Heart left ventricle (tissue), 16 donors: ENCODE data around the gene ACSL1. TPM values are rescaled to one million over a fixed set of nuclear protein-coding genes. Genes with fewer than 3 reads are reported as not detected.
A peak's percentile ranks its signal among the peaks of the same experiment; 100 is the strongest.

Experiments
- ATAC-seq, 4 donors: fragments of 200-7000 bp; cut with Tn5 transposase; one replicate each; pipeline ENCODE4 v1.9.1; 2020 to 2022; ENCODE audit warnings: moderate library complexity in 4 of 4, mild to moderate bottlenecking in 3 of 4, moderate number of reproducible peaks in 1 of 4
- DNase-seq, 5 donors: peaks; one replicate each; pipeline ENCODE4 v3.0.0-alpha.2; 2020
- H3K27ac ChIP-seq, 12 donors: fragments of 200-600 bp; sonication (generic) in 4 of 12; one replicate each; pipeline versions ENCODE4 v1.5.0 to v1.8.0; 2016 to 2022; ENCODE audit warnings: mild to moderate bottlenecking in 2 of 12
- H3K27me3 ChIP-seq, 9 donors: fragments of 200-600 bp; sonication (generic) in 2 of 9; one replicate each; pipeline versions ENCODE4 v1.5.1 to v1.8.0; 2016 to 2022; ENCODE audit warnings: mild to moderate bottlenecking in 3 of 9
- H3K36me3 ChIP-seq, 9 donors: fragments of 200-600 bp; sonication (generic) in 2 of 9; one replicate each; pipeline versions ENCODE4 v1.5.0 to v1.8.0; 2018 to 2022; ENCODE audit warnings: mild to moderate bottlenecking in 2 of 9
- H3K4me1 ChIP-seq, 12 donors: fragments of 200-600 bp; sonication (generic) in 4 of 12; one replicate each; pipeline versions ENCODE4 v1.5.0 to v1.8.0; 2016 to 2022; ENCODE audit warnings: mild to moderate bottlenecking in 3 of 12
- H3K4me3 ChIP-seq, 12 donors: fragments of 200-600 bp; sonication (generic) in 4 of 12; one replicate each; pipeline versions ENCODE4 v1.5.0 to v1.8.0; 2017 to 2022; ENCODE audit warnings: mild to moderate bottlenecking in 9 of 12, moderate library complexity in 4 of 12
- H3K9me3 ChIP-seq, 12 donors: fragments of 200-600 bp; sonication (generic) in 4 of 12; one replicate each; pipeline versions ENCODE4 v1.5.0 to v1.8.0; 2016 to 2022; ENCODE audit warnings: mild to moderate bottlenecking in 1 of 12
- CTCF ChIP-seq, 12 donors: fragments of 200-600 bp; sonication (generic) in 4 of 12; IDR thresholded peaks; one replicate each; pipeline versions ENCODE4 v1.5.0 to v1.8.0; 2018 to 2022; ENCODE audit warnings: antibody characterized with exemption in 12 of 12, mild to moderate bottlenecking in 5 of 12
- POLR2A ChIP-seq, 2 donors: fragments of 450-650 bp; IDR thresholded peaks; one replicate each; pipeline ENCODE4 v1.6.1; 2017; ENCODE audit warnings: antibody characterized with exemption in 2 of 2, mild to moderate bottlenecking in 2 of 2, moderate library complexity in 2 of 2
- WGBS, 4 donors: extraction: QIAGEN DNeasy Blood & Tissue Kit in 2 of 4; methylation state at CpG; one replicate each; pipeline versions ENCODE4 v1.1.5 to v1.1.7; 2013 to 2018; 5-methylcytosine and 5-hydroxymethylcytosine counted together
- intact Hi-C, 10 donors: fragments of 100-400 bp; cut with DNase I; formaldehyde crosslinking; loops; one replicate each; pipeline versions ENCODE4 v1.11.1 to v1.14.2; 2022
- polyA plus RNA-seq, 2 donors: library from polyadenylated mRNA; stranded (reverse); fragments of 200-250 nt; gene quantifications; one replicate each; pipeline ENCODE4 v1.2.3, GENCODE V29; 2013
- total RNA-seq, 9 donors: library from RNA; depleted of rRNA in 2 of 9; stranded (reverse); fragments of >200 nt in 2 of 9; fragmentation: NEBNext Ultra II Directional in 3 of 9; extraction: Animal tissue kit (Norgen Biotek cat#: 25700) in 3 of 9; gene quantifications; one replicate each; pipeline versions ENCODE4 v1.1.0 to v1.2.4, GENCODE V29; 2016 to 2023
- donor health status: ischemic (EF 13 %, LVEDD 7.1; RV severe dilation, severe dysfunction).
- donor health status: healthy with polysubstance abuse.
- donor health status: DM: no; HTN: yes; CAD: no.
- donor health status: DM: no; HTN: no; CAD: no.
- donor health status: ischemic (EF 25% LVEDD 6.9; RV normal size, moderate dysfunction).
- donor health status: ischemic (EF 25% LVEDD 5.7; RV mildly dilated, moderate dysfunction).
- donor health status: healthy.
- donor health status: DM: yes; HTN: yes; CAD: no.
- donor health status: ischemic (EF 35%, LVEDD 5.7; RV mildly dilated, moderate dysfunction).
- donor health status: nonischemic (EF 11% LVEDD 7.7; RV severe dilation, severe dysfunction).
- donor health status: DM: yes; HTN: yes; CAD: no.
- donor health status: PGD.
- donor health status: ischemic (EF 29% LVEDD 5.4; RV normal size, mild dysfunction).
- donor health status: nonischemic (EF 23%, LVEDD 6.1; RV moderate dilation, normal function).

ACSL1 gene
- total and polyA plus RNA-seq, 11 donors: 171 to 603 (median 266) TPM

GRCh38 chr4:184806711-184807110 lies 19.1 kb downstream of the ACSL1 start:
- H3K4me1 ChIP-seq: peaks cover 8 to 79% (median 47%) of the 10 kb centered on the region in 12 donors
- WGBS, 4 donors: 90 to 97% (median 95%) methylated on average over 1 of the region's 1 CpG
- no peak for ATAC-seq
- peak overlapping the region in 11 of 12 donors; percentile 73 to 94 (median 84) for H3K27ac ChIP-seq
- DNase-seq: no peak
- no peaks in the 10 kb centered on the region for H3K27me3 ChIP-seq
- peaks cover 0 to 16% (median 2%) of the 10 kb centered on the region in 9 donors for H3K36me3 ChIP-seq
- intact Hi-C loops: loop anchor here in 1 of 10 donors (10.0 kb wide), 1 partner anchor 162 kb away; the partner anchor contains the start of genes CASP3 and PRIMPOL
- no peaks in the 10 kb centered on the region for H3K9me3 ChIP-seq
- H3K4me3 ChIP-seq: peak overlapping the region in 2 of 12 donors; percentile 30 to 34
- no peak for TF ChIP-seq CTCF (IDR thresholded peaks at IDR 0.05)

GRCh38 chr4:184806229-184806550 lies 19.6 kb downstream of the ACSL1 start:
- peak overlapping the region; percentile 71 to 94 (median 84) for H3K27ac ChIP-seq
- H3K27me3 ChIP-seq: no peaks in the 10 kb centered on the region
- ATAC-seq (no peak), DNase-seq (no peak)
- intact Hi-C loops: loop anchor here in 1 of 10 donors (10.0 kb wide), 1 partner anchor 161 kb away; the partner anchor contains the start of genes CASP3 and PRIMPOL
- peaks cover 8 to 78% (median 47%) of the 10 kb centered on the region in 12 donors for H3K4me1 ChIP-seq
- H3K9me3 ChIP-seq: no peaks in the 10 kb centered on the region
- no peak for TF ChIP-seq POLR2A (IDR thresholded peaks at IDR 0.05)
- TF ChIP-seq CTCF (IDR thresholded peaks at IDR 0.05): no peak
- WGBS, 4 donors: 67 to 73% (median 69%) methylated on average over 2 of the region's 2 CpGs
- peaks cover 0 to 17% (median 7%) of the 10 kb centered on the region in 9 donors for H3K36me3 ChIP-seq
- peak overlapping the region in 9 of 12 donors; percentile 14 to 47 (median 32) for H3K4me3 ChIP-seq

- H3K4me1 ChIP-seq: peaks cover 7 to 73% (median 47%) of the 10 kb centered on the region in 12 donors
- peak; percentile 90 to 96 (median 94) for ATAC-seq
- TF ChIP-seq CTCF (IDR thresholded peaks at IDR 0.05) (peak in 2 of 12 donors; percentile 13 to 17), POLR2A (IDR thresholded peaks at IDR 0.05) (peak; percentile 13 to 60)
- peak; percentile 83 to 94 (median 86) for DNase-seq
- intact Hi-C loops: loop anchor here in 1 of 10 donors (10.0 kb wide), 1 partner anchor 161 kb away; the partner anchor contains the start of genes CASP3 and PRIMPOL
- peaks cover 0 to 22% (median 11%) of the 10 kb centered on the region in 9 donors for H3K36me3 ChIP-seq
- H3K9me3 ChIP-seq: no peaks in the 10 kb centered on the region
- no peaks in the 10 kb centered on the region for H3K27me3 ChIP-seq
- peak overlapping the region in 11 of 12 donors; percentile 14 to 50 (median 39) for H3K4me3 ChIP-seq
- 46 to 56% (median 53%) methylated on average over 11 of the region's 11 CpGs for WGBS, 4 donors
- peak overlapping the region; percentile 71 to 94 (median 84) for H3K27ac ChIP-seq
These were observed 20.1 kb downstream of the ACSL1 start for GRCh38 chr4:184805462-184806228.

- no peak for TF ChIP-seq POLR2A (IDR thresholded peaks at IDR 0.05)
- TF ChIP-seq CTCF (IDR thresholded peaks at IDR 0.05): no peak
- WGBS, 4 donors: 60 to 67% (median 64%) methylated on average over 5 of the region's 5 CpGs
- H3K27ac ChIP-seq: peak overlapping the region in 11 of 12 donors; percentile 49 to 84 (median 75)
- no peaks in the 10 kb centered on the region for H3K27me3 ChIP-seq
- ATAC-seq (no peak), DNase-seq (no peak)
- H3K4me3 ChIP-seq: peak overlapping the region; percentile 20 to 50 (median 39)
- H3K36me3 ChIP-seq: peaks cover 0 to 33% (median 14%) of the 10 kb centered on the region in 9 donors
- H3K4me1 ChIP-seq: peaks cover 0 to 65% (median 44%) of the 10 kb centered on the region in 12 donors
- H3K9me3 ChIP-seq: no peaks in the 10 kb centered on the region
- intact Hi-C loops: loop anchor here in 1 of 10 donors (10.0 kb wide), 1 partner anchor 160 kb away; the partner anchor contains the start of genes CASP3 and PRIMPOL
These were observed 21.1 kb downstream of the ACSL1 start for GRCh38 chr4:184804621-184805020.
